NCI-H526 (cell line): ENCODE measurements around the gene RUNX1.
"Not testable (repeated sequence)": the region's sequence is repeated elsewhere in the genome, so short reads cannot be mapped to it uniquely, and the experiment has no call there.

Experiments
- DNase-seq, 2 experiments: peaks; one replicate each; lab custom pipeline; 2025; lab: John Stamatoyannopoulos, UW

The RUNX1 gene

DNA sequence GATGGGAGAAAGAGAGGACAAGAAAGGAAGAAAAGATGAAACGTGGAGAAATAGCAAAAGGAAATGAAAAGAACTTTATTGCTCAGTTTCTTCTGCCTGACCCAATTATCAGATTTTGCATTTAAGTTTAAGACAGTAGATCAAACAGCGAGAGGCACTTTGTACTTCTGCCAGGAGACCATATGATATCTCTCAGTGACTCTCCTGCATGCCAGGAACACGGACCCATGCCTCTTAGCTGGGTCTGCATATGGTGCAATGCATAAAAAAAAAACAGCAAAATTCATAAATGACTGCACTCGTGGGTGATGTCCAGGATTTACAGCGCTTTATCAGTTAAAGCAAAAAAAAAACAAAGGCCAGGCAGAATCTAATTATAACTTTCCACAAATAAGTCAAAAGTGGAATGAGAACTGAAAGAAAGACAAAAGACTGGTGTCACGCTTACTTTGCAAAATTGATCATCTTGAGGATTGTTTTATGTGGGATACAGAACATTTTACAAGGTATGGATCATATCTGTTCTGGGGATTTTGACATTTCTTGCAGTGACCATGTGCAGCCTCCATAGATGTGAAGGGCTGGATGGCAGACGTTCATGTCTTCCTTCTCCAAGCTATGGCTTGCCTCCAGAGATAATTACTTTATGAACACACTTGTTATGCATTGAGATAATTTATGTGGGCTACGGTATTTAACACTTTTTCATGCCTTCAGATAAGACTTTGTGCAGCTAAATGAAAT is 79.5 kb downstream of the RUNX1 start:
- DNase-seq = no peak

DNA sequence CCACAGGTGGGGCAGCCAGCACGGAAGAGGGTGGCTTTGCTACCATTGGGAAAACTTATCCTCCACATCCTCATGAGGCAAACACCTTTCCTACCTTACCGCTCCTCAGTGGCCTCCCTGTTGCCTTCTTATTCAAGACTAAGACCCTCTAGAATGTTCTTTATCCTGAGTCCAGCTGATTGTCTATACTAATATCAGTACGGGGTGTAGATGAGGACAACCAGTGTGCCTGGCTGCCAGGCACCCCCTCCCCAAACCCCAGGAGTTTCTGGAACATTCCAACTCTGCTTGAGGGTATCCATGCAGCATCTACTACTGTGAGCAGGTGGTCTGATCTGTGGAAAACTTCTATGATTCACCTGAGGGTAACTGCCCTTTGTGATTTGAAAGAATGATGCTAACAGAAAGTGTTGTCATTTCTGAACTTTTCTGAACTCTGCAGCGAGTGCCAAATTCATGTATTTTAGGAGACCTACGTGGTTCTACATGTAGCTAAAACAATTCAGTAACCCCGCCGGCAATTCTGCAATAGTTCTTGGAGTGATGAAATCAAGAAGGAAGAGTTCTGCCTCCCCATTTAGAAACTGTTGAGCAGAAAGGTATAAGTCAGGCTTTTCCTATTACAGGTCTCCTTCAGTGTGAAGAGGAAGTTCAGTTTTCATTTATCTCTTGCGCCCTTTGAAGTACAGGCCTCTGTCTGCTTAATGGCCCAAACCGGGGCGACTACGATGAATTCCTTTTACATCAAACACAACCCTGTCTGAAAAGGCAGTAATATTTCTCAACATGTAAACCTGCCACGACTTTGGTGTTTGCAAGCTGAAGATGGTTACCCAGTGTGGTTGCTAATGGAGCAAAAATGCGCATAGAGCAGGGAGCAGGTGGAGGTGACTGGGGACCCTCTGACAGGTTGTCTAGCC is 80.4 kb downstream of the RUNX1 start:
- DNase-seq = no peak

DNA sequence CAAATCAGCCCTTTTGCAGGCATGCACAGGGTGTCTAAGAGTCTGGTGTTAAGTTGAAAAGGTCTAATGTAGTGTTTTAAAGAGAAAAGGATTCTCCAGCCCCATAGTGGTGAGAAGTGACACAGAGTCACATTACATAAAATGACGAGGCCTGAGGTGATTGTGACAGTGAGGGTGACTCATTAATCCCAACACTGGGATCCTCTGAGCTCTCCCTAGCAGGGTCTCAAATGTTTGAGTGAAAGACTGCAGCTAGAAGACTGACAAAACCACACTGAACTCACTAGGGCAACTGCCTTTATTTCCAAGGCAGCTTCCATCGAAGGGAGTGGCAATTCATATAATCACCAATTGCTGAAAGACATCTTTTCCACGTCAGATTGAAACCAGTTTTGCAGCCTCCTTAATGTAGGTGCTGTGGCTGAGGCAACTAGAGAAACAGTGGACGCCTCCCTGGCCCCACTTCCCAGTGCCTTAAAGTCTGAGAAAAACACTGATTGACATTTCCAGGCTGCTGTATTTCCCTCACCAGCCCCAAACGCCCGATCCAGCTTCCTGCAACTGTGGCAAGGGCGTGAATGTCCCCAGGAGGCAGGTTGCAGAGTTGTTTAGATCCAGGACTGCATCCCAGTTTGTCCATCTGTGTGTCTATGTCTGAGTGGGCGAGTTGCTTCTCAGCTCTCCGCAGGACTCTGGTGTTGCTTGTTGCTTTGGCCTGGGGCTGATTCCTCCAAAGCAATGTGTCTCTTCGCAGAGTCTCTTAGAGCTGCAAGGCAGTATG is 81.4 kb downstream of the RUNX1 start:
- no peak for DNase-seq

DNA sequence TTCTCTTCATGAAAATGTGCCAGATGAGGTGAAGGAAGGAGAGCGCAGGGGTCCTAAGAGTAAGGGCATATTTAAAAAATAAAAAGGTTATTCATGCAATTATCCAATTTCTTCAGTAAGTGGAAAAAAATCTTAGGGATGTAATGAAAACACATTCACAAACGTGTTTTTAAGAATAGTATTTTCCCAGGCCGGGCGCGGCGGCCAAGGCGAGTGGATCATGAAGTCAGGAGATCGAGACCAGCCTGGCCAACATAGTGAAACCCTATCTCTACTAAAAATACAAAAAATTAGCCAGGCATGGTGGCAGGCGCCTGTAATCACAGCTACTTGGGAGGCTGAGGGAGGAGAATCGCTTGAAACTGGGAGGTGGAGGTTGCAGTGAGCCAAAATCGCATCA is 82.2 kb downstream of the RUNX1 start:
- not testable (repeated sequence) for DNase-seq

DNA sequence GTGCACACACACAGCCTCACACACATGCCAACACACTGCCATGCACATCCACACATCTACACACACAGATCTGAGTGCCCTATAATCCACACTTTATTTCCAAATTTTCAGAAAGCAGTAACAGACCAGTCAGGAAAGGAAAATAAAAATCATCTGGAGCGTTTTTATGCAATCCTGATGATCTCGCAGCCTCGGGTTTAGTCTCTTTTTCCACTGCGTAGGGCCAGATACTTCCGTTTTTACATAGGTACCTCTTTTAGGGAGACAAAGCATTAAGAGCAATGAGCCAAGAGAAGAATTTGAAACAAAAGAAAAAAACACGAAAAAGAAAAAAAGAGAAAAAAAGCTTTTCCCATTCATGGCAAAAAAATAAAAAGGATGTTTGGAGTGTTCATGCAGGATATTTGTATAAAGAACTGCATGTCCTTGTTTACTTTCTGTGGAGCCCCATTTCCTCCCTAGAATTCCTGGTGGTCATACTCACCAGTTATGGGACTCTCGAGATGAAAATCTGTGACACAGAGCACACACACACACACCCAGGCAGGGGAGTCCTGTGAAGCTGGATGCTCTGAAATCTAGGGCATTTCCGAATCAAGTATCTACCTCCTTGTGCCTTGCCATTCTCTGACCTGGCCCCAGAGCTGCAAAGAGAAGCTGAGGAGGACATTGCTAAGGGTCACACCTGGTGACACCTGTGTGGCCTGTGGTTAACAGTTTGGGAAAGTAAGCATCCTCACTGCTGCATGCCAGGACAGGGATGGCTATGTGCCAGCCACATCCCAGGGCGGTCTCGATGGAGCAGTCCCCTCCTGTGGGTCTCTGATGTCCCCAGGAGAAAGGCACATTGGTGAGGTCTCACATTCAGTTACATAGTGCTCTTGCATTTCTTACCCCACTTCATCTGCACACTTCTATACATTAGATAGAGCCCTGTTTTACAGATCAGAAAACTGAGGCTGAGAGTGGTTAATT is 83.6 kb downstream of the RUNX1 start:
- DNase-seq = no peak

DNA sequence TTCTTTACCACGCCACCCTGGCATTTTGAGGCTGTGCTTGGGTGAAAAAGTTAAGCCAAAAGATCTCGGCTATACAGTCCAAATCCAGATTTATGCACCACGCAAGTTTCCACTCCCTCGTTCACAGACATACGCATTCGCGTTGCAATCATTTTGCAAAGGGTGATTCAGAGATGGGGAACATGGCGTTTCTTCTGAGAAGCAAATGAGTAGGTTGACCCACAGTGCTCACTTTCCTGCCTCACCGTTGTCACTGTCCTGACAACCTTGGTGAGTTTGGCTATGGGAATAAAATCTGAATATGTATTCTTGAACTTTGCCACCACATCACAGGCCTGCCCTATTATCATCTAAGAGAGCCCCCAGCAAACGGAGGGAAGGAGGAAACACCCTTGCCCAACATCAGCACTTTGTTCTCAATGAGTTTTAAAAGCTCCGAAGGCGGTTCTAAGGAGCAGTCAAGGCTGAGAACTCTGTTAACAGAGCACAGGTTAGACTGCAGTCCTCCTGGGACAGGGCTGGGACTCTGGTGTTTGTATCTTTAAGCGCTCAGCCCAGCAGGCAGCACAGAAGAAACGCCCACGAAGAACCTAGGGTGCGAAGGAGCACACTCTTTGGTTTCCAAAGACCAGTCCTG is 86.4 kb downstream of the RUNX1 start:
- no peak for DNase-seq

DNA sequence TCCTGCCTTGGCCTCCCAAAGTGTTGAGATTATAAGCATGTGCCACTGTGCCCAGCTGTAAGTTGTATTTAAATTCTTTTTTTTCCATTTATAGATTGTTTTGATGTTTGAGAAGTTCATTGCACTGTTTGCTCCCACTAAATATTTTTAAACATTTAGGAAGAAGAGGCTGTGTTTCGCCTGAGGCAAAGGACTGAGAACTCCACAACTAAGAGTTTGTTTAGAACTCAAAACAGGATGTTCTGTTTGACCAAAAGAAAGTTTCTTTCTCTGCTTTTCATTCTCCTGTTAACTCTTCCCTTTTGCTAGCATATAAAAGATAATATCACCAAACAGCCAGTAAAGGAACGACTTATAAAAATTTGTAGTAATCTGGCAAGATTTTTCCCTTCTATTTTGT is 87.0 kb downstream of the RUNX1 start:
- no peak for DNase-seq

DNA sequence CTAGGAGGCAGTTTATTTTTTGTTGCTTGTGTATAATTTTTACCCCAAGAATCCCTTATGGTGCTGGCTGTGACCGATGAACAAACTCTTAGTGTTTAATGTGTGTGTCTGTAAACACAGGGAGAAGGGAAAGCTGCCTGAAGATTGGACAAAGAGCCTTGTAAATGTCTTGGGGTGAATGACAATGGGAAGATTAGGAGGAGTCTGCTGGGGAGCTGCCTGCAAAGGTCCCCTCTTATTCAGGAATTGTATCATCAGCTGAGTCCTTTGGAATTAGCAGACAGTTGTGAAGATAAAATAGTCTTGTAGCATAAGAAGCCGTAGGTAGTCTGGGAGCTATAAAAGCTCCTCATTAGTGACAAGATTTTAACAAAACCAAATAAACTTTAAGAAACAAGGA is 88.4 kb downstream of the RUNX1 start:
- no peak for DNase-seq

DNA sequence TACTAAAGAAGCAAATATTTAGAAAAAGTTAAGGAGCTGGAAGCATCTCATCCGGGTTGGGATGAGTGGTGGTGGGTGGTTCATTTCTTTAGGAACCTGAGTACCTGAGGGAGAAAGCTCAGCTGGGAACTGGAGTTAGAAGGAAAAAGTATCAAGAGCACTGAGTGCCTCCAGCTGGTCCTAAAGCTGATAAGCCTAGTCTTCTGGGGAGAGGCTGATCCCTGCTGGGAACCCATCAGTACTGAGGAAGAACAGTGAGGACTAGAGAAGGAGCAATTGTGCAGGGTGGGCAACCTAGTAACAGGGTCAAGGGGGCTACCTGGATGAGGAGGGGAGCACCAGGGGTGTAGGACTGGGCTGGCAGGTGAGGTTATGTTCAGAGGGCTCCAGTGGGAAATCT is 89.5 kb downstream of the RUNX1 start:
- no peak for DNase-seq

DNA sequence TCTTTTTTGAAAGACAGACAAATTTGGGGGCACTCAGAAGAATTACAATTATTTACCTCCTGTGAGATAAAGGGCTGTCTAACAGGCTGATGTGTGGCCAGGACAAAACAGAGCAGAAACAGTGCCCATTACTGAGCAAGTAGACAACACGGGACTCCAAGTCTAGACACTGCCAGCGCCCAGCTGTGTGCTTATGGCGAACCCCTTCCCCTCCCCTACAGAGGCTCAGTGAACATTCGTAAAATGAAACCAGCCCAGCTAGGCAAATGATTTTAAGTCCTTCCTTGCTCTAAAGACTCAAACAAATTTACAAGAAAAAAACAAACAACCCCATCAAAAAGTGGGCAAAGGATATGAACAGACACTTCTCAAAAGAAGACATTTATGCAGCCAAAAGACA is 91.1 kb downstream of the RUNX1 start:
- peak in 1 of 2 experiments; percentile 22 for DNase-seq

DNA sequence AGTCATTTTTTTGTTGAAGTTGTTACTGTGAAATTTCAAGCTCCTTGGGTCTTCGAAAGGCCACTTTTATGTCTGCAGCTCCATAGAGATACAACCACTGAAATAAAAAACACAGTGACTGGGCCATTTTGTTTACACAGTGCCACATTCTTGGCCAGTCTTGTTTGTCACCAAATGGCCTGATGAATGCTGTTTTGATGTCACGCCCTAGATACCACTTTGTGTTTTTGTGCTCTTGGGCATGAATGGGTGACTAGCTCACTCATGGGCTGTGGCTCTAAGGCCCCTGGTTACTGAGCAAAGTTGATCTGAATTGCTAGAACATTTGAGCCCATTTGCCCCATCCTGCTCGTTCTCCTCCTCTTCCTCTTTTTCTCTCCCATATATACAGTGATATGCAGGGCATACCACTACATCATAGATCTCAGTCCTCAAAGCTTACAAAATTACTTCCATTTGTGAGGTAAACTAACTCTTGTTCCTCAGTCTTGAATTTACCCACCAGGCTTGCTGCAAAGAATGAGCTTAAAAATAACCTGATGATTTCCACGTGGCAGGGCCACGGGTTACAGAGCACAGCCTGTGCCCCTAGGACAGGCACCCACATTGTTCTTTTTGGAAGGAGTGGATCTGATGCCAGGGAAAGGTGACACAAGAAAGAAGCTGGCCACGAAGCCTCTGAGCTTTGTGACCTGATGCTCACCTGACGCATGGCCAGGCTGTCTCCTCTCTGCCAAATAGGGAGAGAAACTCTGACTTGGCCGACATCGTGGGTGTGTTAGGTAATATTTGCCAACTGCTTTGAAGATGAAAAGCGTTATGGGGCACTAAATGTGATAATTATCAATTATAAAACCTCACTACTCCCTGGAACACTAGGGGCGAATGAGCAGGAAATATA is 92.4 kb downstream of the RUNX1 start:
- DNase-seq = no peak

DNA sequence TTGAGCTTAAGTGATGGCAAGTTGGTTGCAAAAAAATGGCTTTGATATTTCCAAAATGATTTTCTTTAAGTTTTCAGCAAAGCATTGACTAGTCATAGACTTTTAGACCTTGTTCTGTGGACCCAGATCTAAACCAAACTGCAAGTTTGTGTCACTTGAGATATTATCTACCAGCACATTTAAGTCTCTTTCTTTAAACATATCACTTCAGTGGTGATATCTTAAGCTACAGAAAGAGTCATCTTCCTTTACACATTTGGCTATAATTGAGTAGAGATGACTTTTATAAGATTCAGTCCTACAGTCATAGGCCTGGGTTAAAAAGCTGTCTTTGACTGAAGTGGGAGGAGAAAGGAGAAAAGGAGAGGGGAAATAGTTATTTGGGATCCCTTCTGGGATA is 95.2 kb downstream of the RUNX1 start:
- no peak for DNase-seq

DNA sequence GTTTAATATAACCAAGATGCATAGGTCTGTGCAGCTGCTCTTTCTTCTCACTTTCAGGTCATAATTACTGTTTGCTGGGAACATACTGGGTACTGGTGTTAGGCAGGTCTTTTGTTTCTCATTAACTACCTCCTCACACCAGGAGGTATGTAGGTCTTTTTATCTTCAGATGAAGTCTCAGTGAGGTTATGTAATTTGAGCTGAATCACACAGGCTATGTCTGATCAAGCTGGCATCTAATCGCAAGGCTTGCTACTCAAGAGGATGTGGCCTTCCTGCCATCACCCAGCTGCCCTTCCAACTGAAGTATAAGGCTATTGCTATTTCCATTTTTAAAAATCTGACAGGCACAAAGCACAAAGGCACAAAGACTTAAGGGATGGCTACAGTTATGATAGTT is 96.4 kb downstream of the RUNX1 start:
- DNase-seq = no peak

DNA sequence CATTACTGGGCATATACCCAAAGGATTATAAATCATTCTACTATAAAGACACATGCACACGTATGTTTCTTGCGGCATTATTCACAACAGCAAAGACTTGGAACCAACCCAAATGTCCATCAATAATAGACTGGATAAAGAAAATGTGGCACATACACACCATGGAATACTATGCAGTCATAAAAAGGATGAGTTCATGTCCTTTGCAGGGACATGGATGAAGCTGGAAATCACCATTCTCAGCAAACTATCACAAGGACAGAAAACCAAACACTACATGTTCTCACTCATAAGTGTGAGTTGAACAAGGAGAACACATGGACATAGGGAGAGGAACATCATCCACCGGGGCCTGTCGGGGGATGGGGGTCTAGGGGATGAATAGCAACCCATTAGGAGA is 97.2 kb downstream of the RUNX1 start:
- not testable (repeated sequence) for DNase-seq

DNA sequence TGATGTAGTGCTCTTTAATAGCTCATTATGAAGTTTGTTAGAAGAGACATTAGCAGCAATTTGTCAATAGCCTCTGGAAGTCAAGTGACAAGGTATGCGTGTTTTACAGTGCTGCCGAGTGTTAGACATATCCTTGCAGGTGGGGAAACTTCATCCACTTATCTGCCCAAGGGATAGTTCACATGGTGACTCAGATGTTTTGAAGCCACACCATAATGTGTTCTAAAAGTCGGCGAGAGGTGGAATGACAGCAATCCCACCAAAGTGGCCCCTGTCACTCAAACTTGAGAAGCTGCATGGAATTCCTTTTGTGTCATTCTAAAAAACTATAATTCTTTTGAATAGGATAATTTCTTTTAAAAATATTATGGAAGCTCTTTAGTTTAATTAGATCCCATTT is 98.1 kb downstream of the RUNX1 start:
- no peak for DNase-seq

DNA sequence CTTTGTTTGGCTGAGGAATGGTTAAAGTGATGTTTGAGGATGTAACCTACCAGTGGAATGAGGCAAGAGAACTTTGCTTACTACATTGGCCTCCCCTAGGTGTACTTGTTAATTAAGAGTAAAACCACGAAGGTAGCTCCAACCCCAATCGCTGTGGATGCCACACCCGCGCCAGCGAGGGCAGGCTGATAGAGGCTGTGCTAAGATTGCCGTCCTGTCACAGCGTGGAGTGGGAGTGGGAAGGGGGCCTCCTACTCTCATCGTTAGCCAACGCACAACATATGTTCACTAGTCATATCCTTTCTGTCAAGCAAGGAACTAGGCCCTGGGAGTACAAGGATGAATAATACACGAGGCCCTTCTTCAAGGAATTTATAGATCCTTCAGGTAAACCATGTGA is 99.6 kb downstream of the RUNX1 start:
- DNase-seq = no peak

DNA sequence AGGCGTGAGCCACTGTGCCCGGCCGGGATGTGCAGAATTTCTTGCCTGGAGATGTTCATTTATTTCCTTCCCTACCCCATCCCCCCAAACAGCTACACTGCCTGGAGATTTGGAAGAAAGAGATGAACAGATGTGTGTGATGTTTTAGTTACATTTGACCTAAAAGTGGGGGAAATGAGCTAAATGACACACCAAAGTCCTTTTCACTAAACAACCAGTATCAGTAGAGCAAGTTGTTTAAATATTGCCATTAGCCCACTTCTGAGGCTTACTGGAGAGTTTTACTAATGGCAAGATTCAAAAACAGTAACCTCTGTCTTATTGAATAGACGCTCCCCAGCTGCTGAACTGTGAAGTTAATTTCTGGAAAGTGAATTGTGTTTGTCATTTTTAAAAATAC is 100.1 kb downstream of the RUNX1 start:
- no peak for DNase-seq

DNA sequence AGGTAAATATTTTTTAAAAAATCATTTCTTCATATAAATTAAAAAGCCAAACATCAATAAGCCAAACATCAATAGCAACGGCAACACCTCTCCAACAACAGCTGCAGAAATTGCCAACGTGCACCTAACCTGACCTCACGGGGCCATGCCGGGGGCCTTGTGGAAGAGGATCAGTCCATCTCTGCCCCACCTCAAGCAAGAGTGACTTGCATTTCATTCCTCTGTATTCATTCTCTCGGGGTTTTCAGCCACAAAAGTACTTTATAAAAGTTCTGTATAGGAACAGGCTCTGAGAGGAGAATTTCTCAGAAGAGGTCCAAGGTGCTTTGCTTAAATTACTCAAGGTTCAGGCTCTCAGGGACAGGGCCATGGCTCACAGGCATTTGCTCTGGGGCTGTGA is 100.9 kb downstream of the RUNX1 start:
- DNase-seq = no peak

DNA sequence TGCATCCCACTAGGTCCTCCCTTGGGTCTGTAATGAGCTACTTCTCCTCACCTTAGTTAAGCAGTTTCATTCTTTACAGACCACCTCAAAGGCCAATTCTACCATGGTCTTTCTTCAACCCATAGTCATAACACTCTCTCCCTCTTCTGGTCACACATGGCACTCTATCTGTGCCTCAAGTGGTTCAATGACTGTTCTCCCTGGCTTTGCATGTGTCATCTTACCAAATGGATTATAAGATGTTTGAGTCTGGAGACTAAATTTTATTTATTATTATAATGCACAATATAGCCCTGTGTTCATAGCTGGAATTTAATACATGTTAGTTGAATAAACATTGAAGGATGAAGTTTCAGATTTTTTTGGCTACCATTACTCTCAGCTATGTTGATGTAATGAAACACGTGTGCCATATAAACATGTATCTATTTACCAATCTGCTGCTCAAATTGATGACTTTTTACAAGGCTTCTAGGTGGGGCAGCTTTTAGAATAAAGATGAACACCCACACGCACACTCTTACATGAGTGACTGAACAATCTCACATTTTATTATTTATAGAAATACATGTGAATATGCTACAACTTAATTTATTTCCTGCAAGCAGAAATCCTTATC is 102.1 kb downstream of the RUNX1 start:
- DNase-seq = no peak
